OCI-LY1 (cell line): ENCODE measurements around the gene DENND1A.

Experiments used
- CTCF ChIP-seq: fragments of 200-600 bp; sonication (generic), shearing (Covaris generic); IDR thresholded peaks from 2 replicates; pipeline ENCODE4 v1.5.1; 2017; ENCODE audit warnings: mild to moderate bottlenecking, antibody characterized with exemption, low read length, moderate library complexity, mixed read lengths
- EZH2 ChIP-seq: fragments of 200-600 bp; sonication (generic), shearing (Covaris generic); IDR thresholded peaks from 2 replicates; pipeline ENCODE4 v1.8.0; 2017; ENCODE audit warnings: borderline replicate concordance, mixed run types, mild to moderate bottlenecking, antibody characterized with exemption, low read length, moderate library complexity, mixed read lengths

DNA sequence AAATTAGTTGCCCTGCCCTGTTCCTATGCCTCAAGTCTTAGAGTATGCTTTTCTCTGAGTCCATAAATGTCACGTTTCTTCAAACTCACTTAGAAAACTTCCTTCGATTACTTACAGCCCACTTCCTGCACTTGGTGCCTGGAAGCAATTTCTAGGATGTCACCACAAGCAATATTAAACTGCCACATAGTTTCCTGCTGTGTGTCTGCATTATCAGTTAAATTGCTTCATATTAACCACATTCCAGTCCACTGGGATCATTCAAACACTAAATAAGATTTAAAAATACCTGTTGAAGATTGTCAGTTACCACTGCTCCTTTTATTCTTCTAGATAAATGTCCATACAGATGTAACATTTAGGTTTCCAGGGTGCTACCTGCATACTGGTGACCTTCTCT is 4.1 kb downstream of the DENND1A start:
- TF ChIP-seq CTCF (no peak), EZH2 (no peak)
